ENCODE results near the gene AIFM3. TPM values are rescaled to one million over a fixed set of nuclear protein-coding genes. Genes with fewer than 3 reads are reported as not detected.
"Not testable (repeated sequence)": the region's sequence is repeated elsewhere in the genome, so short reads cannot be mapped to it uniquely, and the experiment has no call there.

Gene AIFM3
- polyA plus RNA-seq, 1 donor = 3.2 TPM

GRCh38 chr22:20930435-20930834 lies 36.6 kb upstream of the AIFM3 start:
- H3K4me3 ChIP-seq (ENCODE audit: low read length); DNase-seq: not testable (repeated sequence)
- no CpG with 5 or more reads among the region's 12 CpGs for WGBS (ENCODE audit: insufficient coverage, low lambda C conversion rate)

GRCh38 chr22:20931126-20931654 lies 35.9 kb upstream of the AIFM3 start:
- WGBS (ENCODE audit: insufficient coverage, low lambda C conversion rate) = no CpG with 5 or more reads among the region's 4 CpGs
- H3K9me3 ChIP-seq (ENCODE audit: control insufficient read depth, low read depth, low read length) = no peaks in the 10 kb centered on the region
- H3K4me1 ChIP-seq (ENCODE audit: control insufficient read depth, insufficient read depth, low read length) = no peaks in the 10 kb centered on the region
- no peak for DNase-seq
- no peak overlapping the region for H3K27ac ChIP-seq (ENCODE audit: low read length)
- peaks cover 26% of the 10 kb centered on the region for H3K36me3 ChIP-seq (ENCODE audit: control insufficient read depth, insufficient read depth, low read length)
- no peak overlapping the region for H3K4me3 ChIP-seq (ENCODE audit: low read length)
- no peaks in the 10 kb centered on the region for H3K27me3 ChIP-seq (ENCODE audit: control insufficient read depth, insufficient read depth, low read length)

More at GRCh38 chr22:20930435-20930834, 36.6 kb upstream of the AIFM3 start:
- not testable (repeated sequence) for H3K27me3 ChIP-seq (ENCODE audit: control insufficient read depth, insufficient read depth, low read length); H3K9me3 ChIP-seq (ENCODE audit: control insufficient read depth, low read depth, low read length); H3K4me1 ChIP-seq (ENCODE audit: control insufficient read depth, insufficient read depth, low read length); H3K27ac ChIP-seq (ENCODE audit: low read length)
- H3K36me3 ChIP-seq (ENCODE audit: control insufficient read depth, insufficient read depth, low read length) = peaks cover 20% of the 10 kb centered on the region

- no peak for DNase-seq
- 100% methylated on average over 1 of the region's 7 CpGs for WGBS (ENCODE audit: insufficient coverage, low lambda C conversion rate)
- H3K4me1 ChIP-seq (ENCODE audit: control insufficient read depth, insufficient read depth, low read length) = peaks cover 18% of the 10 kb centered on the region
- H3K27ac ChIP-seq (ENCODE audit: low read length) = no peak overlapping the region
- no peak overlapping the region for H3K4me3 ChIP-seq (ENCODE audit: low read length)
- no peaks in the 10 kb centered on the region for H3K9me3 ChIP-seq (ENCODE audit: control insufficient read depth, low read depth, low read length)
- H3K27me3 ChIP-seq (ENCODE audit: control insufficient read depth, insufficient read depth, low read length) = no peaks in the 10 kb centered on the region
- H3K36me3 ChIP-seq (ENCODE audit: control insufficient read depth, insufficient read depth, low read length) = peaks cover 34% of the 10 kb centered on the region
These were observed 33.1 kb upstream of the AIFM3 start for GRCh38 chr22:20933910-20934309.

- H3K4me3 ChIP-seq (ENCODE audit: low read length); H3K9me3 ChIP-seq (ENCODE audit: control insufficient read depth, low read depth, low read length); H3K27ac ChIP-seq (ENCODE audit: low read length); DNase-seq; H3K27me3 ChIP-seq (ENCODE audit: control insufficient read depth, insufficient read depth, low read length): not testable (repeated sequence)
- WGBS (ENCODE audit: insufficient coverage, low lambda C conversion rate) = no CpG with 5 or more reads among the region's 9 CpGs
- H3K4me1 ChIP-seq (ENCODE audit: control insufficient read depth, insufficient read depth, low read length) = peaks cover 18% of the 10 kb centered on the region
- H3K36me3 ChIP-seq (ENCODE audit: control insufficient read depth, insufficient read depth, low read length) = peaks cover 34% of the 10 kb centered on the region
These were observed 32.0 kb upstream of the AIFM3 start for GRCh38 chr22:20935049-20935448.

GRCh38 chr22:20935780-20936539 lies 31.1 kb upstream of the AIFM3 start:
- no CpG with 5 or more reads among the region's 11 CpGs for WGBS (ENCODE audit: insufficient coverage, low lambda C conversion rate)
- H3K9me3 ChIP-seq (ENCODE audit: control insufficient read depth, low read depth, low read length); H3K4me3 ChIP-seq (ENCODE audit: low read length); DNase-seq; H3K27ac ChIP-seq (ENCODE audit: low read length); H3K27me3 ChIP-seq (ENCODE audit: control insufficient read depth, insufficient read depth, low read length): not testable (repeated sequence)
- Histone ChIP-seq H3K36me3 (ENCODE audit: control insufficient read depth, insufficient read depth, low read length) (peaks cover 35% of the 10 kb centered on the region), H3K4me1 (ENCODE audit: control insufficient read depth, insufficient read depth, low read length) (peaks cover 21% of the 10 kb centered on the region)

- Histone ChIP-seq H3K36me3 (ENCODE audit: control insufficient read depth, insufficient read depth, low read length) (peaks cover 33% of the 10 kb centered on the region), H3K27ac (ENCODE audit: low read length) (peak overlapping the region; percentile 85), H3K4me1 (ENCODE audit: control insufficient read depth, insufficient read depth, low read length) (peaks cover 24% of the 10 kb centered on the region), H3K9me3 (ENCODE audit: control insufficient read depth, low read depth, low read length) (no peaks in the 10 kb centered on the region), H3K27me3 (ENCODE audit: control insufficient read depth, insufficient read depth, low read length) (no peaks in the 10 kb centered on the region), H3K4me3 (ENCODE audit: low read length) (no peak overlapping the region)
- peak in 1 of 2 donors; percentile 85 for DNase-seq
- WGBS (ENCODE audit: insufficient coverage, low lambda C conversion rate) = no CpG with 5 or more reads among the region's 12 CpGs
These were observed 29.8 kb upstream of the AIFM3 start for GRCh38 chr22:20937031-20937793.

- H3K27ac ChIP-seq (ENCODE audit: low read length) = peak overlapping the region; percentile 85
- peaks cover 24% of the 10 kb centered on the region for H3K4me1 ChIP-seq (ENCODE audit: control insufficient read depth, insufficient read depth, low read length)
- H3K4me3 ChIP-seq (ENCODE audit: low read length) = no peak overlapping the region
- whole genome bisulfite sequencing (ENCODE audit: insufficient coverage, low lambda C conversion rate) = 62% methylated on average over 2 of the region's 8 CpGs
- no peaks in the 10 kb centered on the region for H3K27me3 ChIP-seq (ENCODE audit: control insufficient read depth, insufficient read depth, low read length)
- peaks cover 33% of the 10 kb centered on the region for H3K36me3 ChIP-seq (ENCODE audit: control insufficient read depth, insufficient read depth, low read length)
- peak in 1 of 2 donors; percentile 81 for DNase-seq
- no peaks in the 10 kb centered on the region for H3K9me3 ChIP-seq (ENCODE audit: control insufficient read depth, low read depth, low read length)
These were observed 29.0 kb upstream of the AIFM3 start for GRCh38 chr22:20937794-20938671.

GRCh38 chr22:20939457-20940185 lies 27.4 kb upstream of the AIFM3 start:
- H3K4me1 ChIP-seq (ENCODE audit: control insufficient read depth, insufficient read depth, low read length) = peaks cover 24% of the 10 kb centered on the region
- H3K4me3 ChIP-seq (ENCODE audit: low read length); H3K27me3 ChIP-seq (ENCODE audit: control insufficient read depth, insufficient read depth, low read length); DNase-seq; H3K9me3 ChIP-seq (ENCODE audit: control insufficient read depth, low read depth, low read length): not testable (repeated sequence)
- peak overlapping the region; percentile 2 for H3K27ac ChIP-seq (ENCODE audit: low read length)
- peaks cover 22% of the 10 kb centered on the region for H3K36me3 ChIP-seq (ENCODE audit: control insufficient read depth, insufficient read depth, low read length)
- no CpG with 5 or more reads among the region's 14 CpGs for WGBS (ENCODE audit: insufficient coverage, low lambda C conversion rate)

- Histone ChIP-seq H3K4me3 (ENCODE audit: low read length) (no peak overlapping the region), H3K27ac (ENCODE audit: low read length) (peak overlapping the region; percentile 66), H3K4me1 (ENCODE audit: control insufficient read depth, insufficient read depth, low read length) (peaks cover 24% of the 10 kb centered on the region), H3K9me3 (ENCODE audit: control insufficient read depth, low read depth, low read length) (no peaks in the 10 kb centered on the region), H3K27me3 (ENCODE audit: control insufficient read depth, insufficient read depth, low read length) (no peaks in the 10 kb centered on the region), H3K36me3 (ENCODE audit: control insufficient read depth, insufficient read depth, low read length) (peaks cover 17% of the 10 kb centered on the region)
- WGBS (ENCODE audit: insufficient coverage, low lambda C conversion rate) = 100% methylated on average over 1 of the region's 3 CpGs
- DNase-seq = no peak
These were observed 26.8 kb upstream of the AIFM3 start for GRCh38 chr22:20940186-20940651.

All from large intestine (tissue), 3 donors.